Jurkat, Clone E6-1 (cell line): ENCODE results near the gene MRPL1.
"Not testable (repeated sequence)": the region's sequence is repeated elsewhere in the genome, so short reads cannot be mapped to it uniquely, and the experiment has no call there.

Experiments used
- DNase-seq: peaks from one replicate; pipeline ENCODE4 v3.0.0-alpha.2; 2011; ENCODE audit warnings: low read depth, low spot score
- H3K4me3 ChIP-seq: 2 replicates; pipeline ENCODE4 v1.5.1; 2011; ENCODE audit warnings: mild to moderate bottlenecking, low read length, control low read depth, moderate library complexity

MRPL1 gene

DNA sequence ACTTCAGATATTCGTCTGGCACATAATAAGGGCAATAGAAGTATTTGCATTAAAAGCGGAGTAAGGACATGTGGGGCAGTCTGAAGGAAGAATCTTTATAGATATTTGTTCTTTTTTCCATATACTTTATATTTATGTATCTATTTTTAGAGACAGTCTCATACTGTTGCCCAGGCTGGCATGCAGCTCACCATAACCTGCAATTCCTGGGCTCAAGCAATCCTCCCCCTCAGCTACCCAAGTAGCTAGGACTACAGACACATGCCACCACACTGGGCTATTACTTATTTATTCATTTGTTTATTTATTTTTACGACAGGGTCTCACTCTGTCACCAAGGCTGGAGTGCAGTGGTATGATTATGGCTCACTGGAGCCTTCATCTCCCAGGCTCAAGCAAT lies 16.7 kb upstream of the MRPL1 start:
- H3K4me3 ChIP-seq, result no peak overlapping the region
- no peak for DNase-seq

- no peak for DNase-seq
- H3K4me3 ChIP-seq, result no peak overlapping the region
These were observed 14.1 kb upstream of the MRPL1 start for GRCh38 chr4:77848508-77848907.

GRCh38 chr4:77849278-77849965 lies 13.2 kb upstream of the MRPL1 start:
- no peak for DNase-seq
- H3K4me3 ChIP-seq, result no peak overlapping the region

DNA sequence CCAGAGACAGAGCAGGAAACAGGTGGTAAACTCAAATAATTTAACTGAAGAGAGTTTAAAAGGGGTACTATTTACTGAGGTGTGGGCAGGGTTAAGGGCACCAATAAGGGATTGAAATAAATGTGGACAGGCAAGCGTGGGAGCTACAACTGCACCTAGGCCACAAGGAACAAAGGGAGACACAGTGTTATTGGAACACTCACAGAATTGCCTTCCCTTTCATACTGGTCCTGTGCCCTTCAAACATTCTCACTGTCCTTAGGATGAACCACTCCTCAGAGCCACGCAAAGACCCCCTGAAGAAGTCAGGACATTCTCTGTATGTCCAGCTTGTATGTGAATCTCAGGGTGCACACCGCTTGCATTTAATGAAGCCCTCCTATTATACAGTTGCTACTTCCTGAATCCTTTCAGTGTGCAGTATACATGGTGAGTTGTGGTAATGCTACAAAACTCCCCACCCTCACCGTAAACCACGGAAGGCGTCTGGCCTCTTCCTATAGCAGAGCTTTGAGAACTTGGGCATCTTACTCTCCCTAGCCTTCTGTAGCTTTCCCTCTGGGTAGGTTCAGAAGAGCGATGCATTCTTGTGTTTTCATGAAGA lies 9.6 kb upstream of the MRPL1 start:
- peak overlapping the region; percentile 37 for H3K4me3 ChIP-seq
- DNase-seq, result peak; percentile 93

DNA sequence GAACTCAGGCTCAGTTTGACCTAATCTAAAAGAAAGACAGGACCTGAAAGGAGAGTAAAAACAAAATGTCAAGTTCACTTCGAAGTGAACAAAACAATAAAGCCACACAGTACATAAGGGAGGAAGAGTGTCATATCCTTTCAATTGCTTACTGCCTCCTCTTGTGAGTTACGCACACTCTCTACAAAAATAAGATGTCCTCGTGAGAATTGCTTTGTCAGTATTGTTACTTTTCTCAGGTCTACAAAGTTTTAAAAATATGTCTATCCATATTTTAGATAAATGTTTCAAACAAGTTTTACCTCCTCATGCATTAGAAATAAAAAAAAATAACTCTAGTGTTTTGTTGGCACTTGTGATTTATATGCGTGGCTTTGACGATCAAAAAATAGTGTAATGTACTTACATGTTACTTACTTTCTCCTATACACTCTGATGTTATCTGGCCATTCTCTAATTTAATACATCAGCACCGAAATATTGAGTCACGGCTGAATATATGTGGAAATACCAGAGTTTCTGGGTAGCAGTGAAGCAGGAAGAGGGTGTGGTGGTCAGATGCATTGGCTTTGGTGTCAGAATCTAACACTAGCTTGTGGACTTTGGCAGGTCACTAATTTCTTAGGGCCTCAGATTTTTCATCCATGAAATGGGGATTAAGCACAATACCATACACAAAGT lies 8.1 kb upstream of the MRPL1 start:
- DNase-seq, result no peak
- H3K4me3 ChIP-seq, result no peak overlapping the region

DNA sequence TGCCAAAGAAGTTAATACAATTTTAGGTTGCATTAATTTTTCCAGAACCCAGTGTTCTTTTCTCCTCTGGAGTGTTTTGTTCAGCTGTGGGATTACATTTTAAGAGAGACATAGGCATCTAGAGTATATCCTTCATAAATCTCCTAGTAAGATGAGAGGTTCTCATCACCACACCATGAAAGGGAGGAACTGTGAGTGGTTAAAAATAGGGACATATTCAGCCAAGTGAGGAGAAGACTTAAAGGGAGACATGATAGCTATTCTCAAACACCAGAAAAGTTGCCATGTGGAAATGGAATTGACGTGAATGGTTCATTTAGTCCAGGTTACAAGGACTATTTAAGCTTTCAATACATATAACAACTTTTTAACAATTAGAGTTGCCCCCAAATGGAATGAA lies 6.5 kb upstream of the MRPL1 start:
- DNase-seq, result no peak
- no peak overlapping the region for H3K4me3 ChIP-seq

- DNase-seq, result no peak
These were observed 3.4 kb upstream of the MRPL1 start for GRCh38 chr4:77859256-77859655.

GRCh38 chr4:77861495-77861894 lies 1.1 kb upstream of the MRPL1 start:
- H3K4me3 ChIP-seq, result peak overlapping the region; percentile 97
- DNase-seq, result no peak

More at GRCh38 chr4:77859256-77859655, 3.4 kb upstream of the MRPL1 start:
- H3K4me3 ChIP-seq, result no peak overlapping the region

GRCh38 chr4:77863341-77863740 lies 711 bp downstream of the MRPL1 start:
- H3K4me3 ChIP-seq, result peak overlapping the region; percentile 97
- not testable (repeated sequence) for DNase-seq

DNA sequence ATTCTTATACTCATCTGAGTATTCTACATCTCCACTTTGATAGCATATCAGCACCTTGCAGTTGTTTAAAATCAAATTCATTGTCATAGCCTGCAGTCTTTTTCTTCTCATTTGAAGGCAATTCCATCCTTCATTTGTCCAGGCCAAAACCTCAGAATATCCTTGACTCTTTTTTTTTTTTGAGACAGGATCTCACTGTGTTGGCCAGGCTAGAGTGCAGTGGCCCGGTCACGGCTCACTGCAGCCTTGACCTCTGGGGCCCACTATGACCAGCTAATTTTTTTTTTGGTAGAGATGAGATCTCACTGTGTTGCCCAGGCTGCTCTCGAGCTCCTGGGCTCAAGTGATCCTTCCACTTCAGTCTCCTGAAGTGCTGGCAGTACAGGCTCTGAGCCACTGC lies 2.6 kb downstream of the MRPL1 start:
- DNase-seq, result no peak
- H3K4me3 ChIP-seq, result no peak overlapping the region

DNA sequence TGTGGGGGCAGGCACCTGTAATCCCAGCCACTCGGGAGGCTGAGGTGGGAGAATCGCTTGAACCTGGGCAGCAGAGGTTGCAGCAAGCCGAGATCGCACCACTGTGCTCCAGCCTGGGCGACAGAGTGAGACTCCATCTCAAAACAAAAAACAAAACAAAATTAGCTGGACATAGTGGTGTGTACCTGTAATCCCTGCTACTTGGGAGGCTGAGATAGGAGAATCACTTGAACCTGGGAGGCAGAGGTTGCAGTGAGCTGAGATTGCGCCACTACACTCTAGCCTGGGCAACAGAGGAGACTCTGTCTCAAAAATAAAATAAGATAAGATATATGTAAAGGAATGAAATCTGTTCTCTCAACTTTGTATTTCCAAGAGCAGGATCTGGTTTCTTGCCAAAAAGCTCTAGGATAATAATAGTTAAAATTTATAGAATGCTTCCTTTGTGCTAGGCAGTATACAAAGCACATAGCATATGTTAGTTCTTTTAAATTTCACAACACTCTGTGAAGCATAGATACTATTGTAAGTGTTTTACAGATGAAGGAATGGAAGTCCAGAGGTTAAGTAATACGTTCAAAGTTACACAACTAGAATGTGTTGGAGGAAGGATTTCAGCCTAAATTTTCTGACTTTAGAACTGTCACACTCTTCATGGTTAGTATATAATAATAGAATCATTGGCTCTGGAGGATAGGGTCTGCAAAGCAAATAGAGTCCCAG lies 10.3 kb downstream of the MRPL1 start:
- H3K4me3 ChIP-seq, result no peak overlapping the region

GRCh38 chr4:77877167-77877566 lies 14.5 kb downstream of the MRPL1 start:
- DNase-seq, result no peak
- no peak overlapping the region for H3K4me3 ChIP-seq

More for the DNA sequence above, 10.3 kb downstream of the MRPL1 start:
- DNase-seq, result no peak

- no peak for DNase-seq
- H3K4me3 ChIP-seq, result no peak overlapping the region
These were observed 15.3 kb downstream of the MRPL1 start for GRCh38 chr4:77877771-77878565.

DNA sequence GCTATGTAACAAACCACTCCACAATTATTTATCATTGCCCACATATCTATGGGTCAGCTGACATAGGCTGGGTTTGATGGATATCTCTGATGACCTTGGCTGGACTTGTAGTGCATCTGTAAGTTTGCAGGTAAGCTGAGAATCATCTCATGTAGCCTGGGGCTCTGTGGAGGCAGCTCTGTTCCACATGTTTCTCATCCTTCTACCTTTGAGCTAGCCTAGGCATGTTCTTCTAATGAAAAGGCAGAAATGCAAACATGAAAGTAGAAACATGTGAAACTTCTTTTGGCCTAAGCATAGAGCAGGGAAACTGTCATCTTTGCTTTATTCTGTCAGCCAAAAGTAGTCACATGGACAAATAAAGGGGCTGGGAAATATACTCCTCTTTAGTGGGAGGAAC lies 18.2 kb downstream of the MRPL1 start:
- no peak overlapping the region for H3K4me3 ChIP-seq
- no peak for DNase-seq

- H3K4me3 ChIP-seq, result no peak overlapping the region
- DNase-seq, result no peak
These were observed 19.0 kb downstream of the MRPL1 start for GRCh38 chr4:77881460-77882295.

GRCh38 chr4:77893451-77893850 lies 30.8 kb downstream of the MRPL1 start:
- no peak overlapping the region for H3K4me3 ChIP-seq
- DNase-seq, result no peak

- H3K4me3 ChIP-seq, result no peak overlapping the region
- no peak for DNase-seq
These were observed 37.0 kb downstream of the MRPL1 start for GRCh38 chr4:77899607-77900006.

DNA sequence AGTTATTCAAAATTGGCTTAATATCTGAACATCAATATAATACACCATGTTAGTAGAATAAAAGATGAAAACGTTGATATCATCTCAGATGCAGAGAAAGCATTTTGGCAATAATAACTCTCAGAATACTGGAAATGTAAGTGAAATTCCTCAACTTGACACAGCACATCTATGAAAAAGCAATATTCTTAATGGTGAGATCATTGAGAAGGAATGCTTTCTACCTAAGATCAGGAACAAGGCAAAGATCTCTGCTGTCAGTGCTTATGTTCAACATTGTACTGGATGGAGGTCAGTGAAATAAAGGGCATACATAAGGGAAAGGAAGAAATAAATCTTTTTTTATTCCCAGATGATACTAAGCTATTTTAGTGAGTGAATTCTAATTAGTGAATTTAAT lies 40.6 kb downstream of the MRPL1 start:
- no peak overlapping the region for H3K4me3 ChIP-seq
- no peak for DNase-seq
